ENCODE data around the gene CDH15.
"Not testable (repeated sequence)": the region's sequence is repeated elsewhere in the genome, so short reads cannot be mapped to it uniquely, and the experiment has no call there.

The CDH15 gene

DNA sequence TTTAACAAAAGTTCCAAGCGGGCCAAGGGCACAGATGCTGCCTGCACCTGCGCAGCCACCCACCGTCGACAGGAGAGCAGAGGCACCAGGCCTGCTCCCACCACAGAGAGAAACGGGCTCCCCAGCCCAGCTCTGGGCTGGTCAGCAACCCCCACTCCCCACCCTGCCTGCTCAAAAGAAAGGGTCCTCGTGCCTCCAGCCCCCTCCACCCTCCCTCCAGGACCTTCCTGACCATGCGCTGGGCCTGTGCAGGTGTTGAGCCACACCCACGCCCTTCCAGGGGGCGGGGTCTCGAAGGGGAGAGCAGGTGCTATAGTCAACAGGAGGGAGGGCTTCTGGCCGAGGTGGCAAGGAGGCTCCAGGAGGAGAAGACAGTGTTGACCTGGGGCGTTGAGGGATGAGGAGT lies 71.2 kb downstream of the CDH15 start:
- no peak for DNase-seq

- DNase-seq: no peak
Observed at GRCh38 chr16:89243664-89244063, 72.1 kb downstream of the CDH15 start.

- not testable (repeated sequence) for DNase-seq
Observed at GRCh38 chr16:89244264-89244663, 72.7 kb downstream of the CDH15 start.

- DNase-seq: no peak
Observed at GRCh38 chr16:89244754-89245153, 73.2 kb downstream of the CDH15 start.
